GM10266 (cell line): ENCODE results near the gene GAREM1.
"Not testable (repeated sequence)": the region's sequence is repeated elsewhere in the genome, so short reads cannot be mapped to it uniquely, and the experiment has no call there.

Experiments used
- DNase-seq: peaks from one replicate; pipeline ENCODE4 v3.0.0; 2012; ENCODE audit errors: extremely low spot score
- TF ChIP-seq, protein P1 (sequence below): IDR thresholded peaks from 2 replicates; pipeline ENCODE4 v1.5.1; 2012; ENCODE audit warnings: mild to moderate bottlenecking, low read depth; ENCODE audit not compliant: control insufficient read depth, insufficient read depth; ENCODE audit errors: missing control alignments

GAREM1 gene

DNA sequence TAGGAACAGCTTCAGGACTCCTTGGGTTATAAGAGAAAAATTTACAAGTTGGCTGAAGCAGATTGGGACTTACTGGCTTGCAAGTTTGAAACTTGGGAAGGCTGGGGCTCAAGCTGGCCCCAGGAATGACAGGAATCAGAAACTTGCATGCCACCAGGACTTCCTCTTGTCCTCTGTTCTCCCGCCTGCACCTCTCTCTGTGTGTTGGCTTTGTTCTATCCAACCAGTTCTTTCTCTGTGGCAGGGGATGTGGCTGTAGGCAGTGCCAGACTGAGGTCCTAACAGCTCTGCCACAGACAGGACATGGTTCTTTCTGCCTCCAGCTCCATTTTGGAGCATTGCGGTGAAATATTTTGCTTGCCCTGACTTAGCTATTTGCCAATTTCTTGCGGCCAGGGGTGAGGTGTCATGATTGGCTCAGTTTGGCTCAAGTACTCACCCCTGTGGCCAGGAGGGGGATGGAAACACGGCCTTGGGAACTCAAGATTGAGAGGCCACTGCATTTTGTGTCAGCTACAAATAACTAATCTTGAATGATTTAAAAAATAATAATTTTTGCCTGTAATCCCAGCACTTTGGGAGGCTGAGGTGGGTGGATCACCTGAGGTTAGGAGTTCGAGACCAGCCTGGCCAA, 231.9 kb downstream of the GAREM1 start:
- no peak for DNase-seq
- TF ChIP-seq, protein P1, sequence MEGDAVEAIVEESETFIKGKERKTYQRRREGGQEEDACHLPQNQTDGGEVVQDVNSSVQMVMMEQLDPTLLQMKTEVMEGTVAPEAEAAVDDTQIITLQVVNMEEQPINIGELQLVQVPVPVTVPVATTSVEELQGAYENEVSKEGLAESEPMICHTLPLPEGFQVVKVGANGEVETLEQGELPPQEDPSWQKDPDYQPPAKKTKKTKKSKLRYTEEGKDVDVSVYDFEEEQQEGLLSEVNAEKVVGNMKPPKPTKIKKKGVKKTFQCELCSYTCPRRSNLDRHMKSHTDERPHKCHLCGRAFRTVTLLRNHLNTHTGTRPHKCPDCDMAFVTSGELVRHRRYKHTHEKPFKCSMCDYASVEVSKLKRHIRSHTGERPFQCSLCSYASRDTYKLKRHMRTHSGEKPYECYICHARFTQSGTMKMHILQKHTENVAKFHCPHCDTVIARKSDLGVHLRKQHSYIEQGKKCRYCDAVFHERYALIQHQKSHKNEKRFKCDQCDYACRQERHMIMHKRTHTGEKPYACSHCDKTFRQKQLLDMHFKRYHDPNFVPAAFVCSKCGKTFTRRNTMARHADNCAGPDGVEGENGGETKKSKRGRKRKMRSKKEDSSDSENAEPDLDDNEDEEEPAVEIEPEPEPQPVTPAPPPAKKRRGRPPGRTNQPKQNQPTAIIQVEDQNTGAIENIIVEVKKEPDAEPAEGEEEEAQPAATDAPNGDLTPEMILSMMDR, result no peak

DNA sequence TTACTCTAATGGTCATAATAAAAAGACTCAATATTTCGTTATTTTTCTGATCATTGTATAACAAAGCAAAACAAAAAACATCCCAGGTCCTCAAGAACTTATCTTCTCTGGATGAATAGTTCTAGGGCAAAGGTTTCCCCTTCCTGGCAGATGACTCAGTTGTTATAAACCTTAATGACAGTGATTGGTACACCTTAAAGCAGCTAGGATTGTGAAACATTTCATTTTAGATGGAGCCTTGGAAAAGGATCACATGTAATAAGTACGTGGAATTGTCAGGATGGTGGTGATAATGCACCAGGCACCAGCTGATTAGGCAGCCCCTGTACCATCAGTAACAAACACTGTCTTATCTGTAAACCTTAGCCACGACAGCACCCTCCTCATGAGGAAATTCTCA, 233.6 kb downstream of the GAREM1 start:
- no peak for DNase-seq
- TF ChIP-seq, protein P1, result no peak

DNA sequence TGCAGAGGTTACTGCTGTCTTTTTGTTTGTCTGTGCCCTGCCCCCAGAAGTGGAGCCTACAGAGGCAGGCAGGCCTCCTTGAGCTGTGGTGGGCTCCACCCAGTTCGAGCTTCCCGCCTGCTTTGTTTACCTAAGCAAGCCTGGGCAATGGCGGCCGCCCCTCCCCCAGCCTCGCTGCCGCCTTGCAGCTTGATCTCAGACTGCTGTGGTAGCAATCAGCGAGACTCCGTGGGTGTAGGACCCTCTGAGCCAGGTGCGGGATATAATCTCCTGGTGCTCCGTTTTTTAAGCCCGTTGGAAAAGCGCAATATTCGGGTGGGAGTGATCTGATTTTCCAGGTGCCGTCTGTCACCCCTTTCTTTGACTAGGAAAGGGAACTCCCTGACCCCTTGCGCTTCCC, 237.3 kb downstream of the GAREM1 start:
- DNase-seq, result not testable (repeated sequence)

DNA sequence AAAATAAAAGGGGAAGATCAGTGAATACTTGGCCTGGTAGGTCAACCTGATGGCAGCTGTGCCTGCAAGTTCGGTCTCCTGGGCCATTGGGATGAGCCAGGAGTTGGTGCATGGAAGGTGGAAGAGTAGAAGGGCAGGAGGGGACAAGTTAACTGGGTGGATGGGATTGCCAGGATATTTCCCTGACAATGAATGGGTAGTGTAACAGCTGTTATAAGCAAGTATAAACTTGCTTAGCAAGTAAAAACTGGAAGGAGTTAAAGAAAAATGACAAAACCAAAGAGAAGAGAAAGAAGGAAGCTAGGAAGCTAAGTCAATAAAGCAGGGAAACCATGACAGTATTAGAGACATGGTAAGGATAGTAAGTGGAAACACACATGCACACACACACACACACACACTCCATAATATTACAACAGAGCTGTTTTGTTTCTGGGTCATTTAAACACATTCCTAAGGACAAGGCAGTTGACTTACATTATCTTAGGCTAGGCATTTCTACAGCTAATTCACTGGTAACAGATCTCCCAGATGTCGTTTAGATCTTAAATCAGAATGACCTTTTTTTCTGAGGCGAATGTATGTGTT, 251.2 kb downstream of the GAREM1 start:
- DNase-seq, result no peak
- TF ChIP-seq, protein P1, result no peak

DNA sequence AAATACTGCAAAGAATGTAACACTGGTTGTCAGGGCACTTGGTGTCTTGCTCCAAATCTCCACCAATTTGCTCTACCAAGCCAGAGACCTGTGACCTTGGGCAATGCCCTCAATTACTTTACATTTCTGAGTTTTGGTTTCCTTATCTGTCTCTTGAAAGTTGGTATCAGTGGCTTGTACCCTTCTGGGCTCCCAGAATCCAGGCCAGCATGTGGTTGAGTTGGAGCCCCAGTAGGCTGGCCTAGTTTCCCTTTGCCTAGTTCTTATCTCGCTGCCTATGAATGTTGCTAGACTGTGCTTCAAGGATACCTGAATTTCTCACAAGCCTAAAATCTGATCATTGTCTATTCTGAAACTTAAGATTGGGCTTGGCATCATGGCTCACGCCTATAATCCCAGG, 254.3 kb downstream of the GAREM1 start:
- DNase-seq, result no peak
- TF ChIP-seq, protein P1, result no peak

DNA sequence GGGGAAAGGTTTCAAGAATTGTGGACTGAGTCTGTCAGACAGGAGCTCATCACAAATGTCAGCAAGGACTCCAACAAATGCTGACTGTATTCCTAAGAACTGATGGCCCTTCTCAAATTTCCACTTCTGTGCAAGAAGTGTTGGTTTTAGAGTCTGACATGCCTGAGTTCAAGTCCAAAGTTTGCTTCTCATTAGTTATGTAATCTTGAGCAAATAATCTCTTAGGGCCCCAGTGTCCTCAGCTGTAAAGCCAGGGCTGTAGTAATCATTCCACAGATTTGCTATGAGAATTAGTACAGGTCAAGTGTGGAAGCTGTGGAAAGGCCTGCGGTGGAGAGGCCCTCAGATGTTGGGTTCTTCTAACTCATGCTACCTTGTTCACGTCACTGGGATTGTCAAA, 257.0 kb downstream of the GAREM1 start:
- no peak for DNase-seq
- TF ChIP-seq, protein P1, result no peak
